HuH-7.5 (cell line): Measurements from ENCODE around the gene GTF3C2.
"Not testable (repeated sequence)": the region's sequence is repeated elsewhere in the genome, so short reads cannot be mapped to it uniquely, and the experiment has no call there.

ENCODE experiments used
- DNase-seq: peaks from one replicate; pipeline ENCODE4 v3.0.0; 2011; ENCODE audit warnings: low spot score

Gene GTF3C2

GRCh38 chr2:27373567-27373966, 17.0 kb upstream of the GTF3C2 start:
- DNase-seq: no peak

GRCh38 chr2:27372937-27373336, 16.4 kb upstream of the GTF3C2 start:
- no peak for DNase-seq

- DNase-seq: no peak
These were observed 14.5 kb upstream of the GTF3C2 start for GRCh38 chr2:27370816-27371620.

GRCh38 chr2:27370026-27370815, 13.7 kb upstream of the GTF3C2 start, which contains the start of the genes EIF2B4 and SNX17:
Gene EIF2B4, minus strand, starts transcription at chr2:27370338. Its CDS starts 24 bp downstream, at chr2:27370314.
Gene SNX17, plus strand, starts transcription at chr2:27370616. Its CDS starts 128 bp downstream, at chr2:27370744.
- DNase-seq: peak; percentile 86

- DNase-seq: peak; percentile 84
These were observed 13.0 kb upstream of the GTF3C2 start for GRCh38 chr2:27369471-27370025.

- no peak for DNase-seq
These were observed 7.4 kb upstream of the GTF3C2 start for GRCh38 chr2:27363933-27364332.

- no peak for DNase-seq
These were observed 6.3 kb upstream of the GTF3C2 start for GRCh38 chr2:27362678-27363420.

- no peak for DNase-seq
These were observed 545 bp downstream of the GTF3C2 start for GRCh38 chr2:27356056-27356381.

GRCh38 chr2:27354597-27354927, 2.0 kb downstream of the GTF3C2 start:
- DNase-seq: no peak

- DNase-seq: no peak
These were observed 2.6 kb downstream of the GTF3C2 start for GRCh38 chr2:27353762-27354596.

GRCh38 chr2:27353386-27353761, 3.2 kb downstream of the GTF3C2 start:
- not testable (repeated sequence) for DNase-seq

- DNase-seq: no peak
These were observed 4.6 kb downstream of the GTF3C2 start for GRCh38 chr2:27351802-27352598.

- no peak for DNase-seq
These were observed 6.4 kb downstream of the GTF3C2 start for GRCh38 chr2:27350106-27350693.

GRCh38 chr2:27347641-27348040, 8.9 kb downstream of the GTF3C2 start:
- no peak for DNase-seq

GRCh38 chr2:27336173-27336572, 20.4 kb downstream of the GTF3C2 start:
- no peak for DNase-seq

GRCh38 chr2:27335311-27335710, 21.3 kb downstream of the GTF3C2 start:
- DNase-seq: no peak

GRCh38 chr2:27324720-27325119, 31.8 kb downstream of the GTF3C2 start:
- DNase-seq: no peak

GRCh38 chr2:27323596-27324285, 32.8 kb downstream of the GTF3C2 start:
- DNase-seq: no peak

- DNase-seq: peak; percentile 91
These were observed 33.6 kb downstream of the GTF3C2 start, which contains the start of gene MPV17 for GRCh38 chr2:27322766-27323595. Gene MPV17, minus strand, starts transcription at chr2:27323097. Its CDS starts 580 bp downstream, at chr2:27322517.
